ENCODE data around the gene KRT32.
"Not testable (repeated sequence)": the region's sequence is repeated elsewhere in the genome, so short reads cannot be mapped to it uniquely, and the experiment has no call there.

KRT32 gene

DNA sequence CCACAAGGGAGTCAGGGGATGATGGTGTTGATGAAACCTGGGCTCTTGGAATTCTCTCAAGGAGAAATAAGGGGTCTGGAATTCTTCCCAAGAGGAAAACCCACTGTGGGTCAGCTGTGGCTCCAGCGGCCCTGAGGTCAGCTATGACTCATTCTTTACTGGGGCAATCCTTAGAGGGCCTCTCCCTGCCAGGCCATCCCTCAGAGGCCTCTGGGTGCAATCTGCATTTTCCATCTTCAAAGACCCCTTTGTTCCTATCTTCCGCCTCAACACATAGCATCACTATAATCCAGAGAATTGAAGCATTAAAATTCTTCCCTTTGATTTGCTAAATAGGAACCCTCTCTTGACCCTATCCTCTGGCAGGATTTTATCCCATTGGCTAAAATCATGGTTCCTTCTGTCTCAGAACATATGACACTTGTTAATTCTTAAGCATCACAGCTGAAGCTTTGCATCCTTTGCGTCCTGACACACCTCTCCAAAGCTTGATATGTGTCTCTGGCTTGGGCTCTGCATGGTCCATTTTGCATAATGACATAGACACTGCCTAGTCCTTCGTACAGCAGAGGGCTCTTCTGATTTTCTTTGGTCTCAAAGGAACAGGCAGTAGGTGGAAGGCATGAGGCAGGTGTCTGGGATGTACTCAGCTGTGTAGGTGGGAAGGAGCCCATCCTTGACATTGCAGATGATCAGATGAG, 38.4 kb downstream of the KRT32 start:
- no peak for DNase-seq (ENCODE audit: low spot score)

DNA sequence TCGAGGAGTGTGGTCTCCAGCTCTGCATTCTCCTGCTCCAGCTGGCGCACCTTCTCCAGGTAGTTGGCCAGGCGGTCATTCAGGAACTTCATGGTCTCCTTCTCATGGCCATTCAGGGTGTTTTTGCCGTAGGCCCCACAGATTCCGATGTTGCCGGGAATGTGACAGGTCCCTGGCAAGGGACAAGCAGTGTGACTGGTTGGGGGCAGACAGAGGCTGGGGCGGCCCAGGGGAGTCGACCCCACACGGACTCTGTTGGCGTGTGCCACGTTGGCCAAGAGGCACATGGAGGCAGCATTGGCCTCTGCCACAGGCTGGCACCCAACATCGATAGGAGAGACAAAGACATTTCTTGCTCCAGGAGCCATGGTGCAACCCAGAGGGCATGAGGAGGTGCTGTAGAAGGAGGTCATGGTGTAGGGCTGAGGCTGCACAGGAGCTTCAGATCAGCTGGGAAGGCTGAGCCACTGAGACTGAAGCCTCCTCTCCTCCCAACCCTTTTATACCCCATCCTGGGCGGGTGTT, 43.0 kb downstream of the KRT32 start, which contains the start of gene KRT37:
KRT37 (minus strand) TSS at position 475 of the 525 bp plus-strand sequence; CDS start at position 413, 62 bp downstream.
- no peak for DNase-seq (ENCODE audit: low spot score)

DNA sequence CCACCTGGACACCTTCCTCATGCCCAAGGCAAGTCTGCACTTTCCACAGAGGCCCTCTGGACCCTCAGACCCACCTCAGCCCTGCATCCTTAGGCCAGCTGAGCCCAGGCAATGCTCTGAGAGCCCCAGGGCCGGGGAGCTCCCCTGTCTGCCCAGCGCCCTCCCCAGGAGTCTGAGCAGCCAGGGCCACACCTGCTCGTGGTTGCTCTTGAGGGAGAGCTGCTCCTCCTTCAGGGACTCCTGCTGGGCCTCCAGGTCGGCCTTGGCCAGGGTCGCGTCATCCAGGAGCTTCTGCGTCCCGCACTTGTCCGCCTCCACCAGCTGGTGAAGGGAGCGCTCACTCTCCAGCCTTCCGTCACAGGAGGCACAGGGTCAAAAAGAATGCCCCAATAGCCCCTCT, 44.6 kb downstream of the KRT32 start:
- DNase-seq (ENCODE audit: low spot score): not testable (repeated sequence)

DNA sequence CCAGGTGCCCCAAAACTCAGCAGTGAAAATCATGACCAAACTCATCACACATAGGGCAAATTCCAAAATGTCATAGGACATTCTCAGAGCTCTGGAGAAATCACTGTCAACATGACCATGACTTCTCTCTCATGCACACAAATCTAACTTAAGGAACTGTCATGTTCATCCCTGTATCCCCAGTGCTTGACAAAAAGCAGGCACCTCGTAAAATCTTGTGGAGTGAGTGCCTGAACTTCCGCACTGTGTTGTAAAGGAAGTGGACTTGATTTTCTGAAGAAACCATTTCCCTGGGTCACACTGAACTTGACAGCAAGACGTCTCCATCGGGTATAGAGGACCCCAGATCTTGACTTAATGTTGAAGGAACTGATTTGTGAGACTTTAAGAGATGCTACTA, 45.6 kb downstream of the KRT32 start:
- no peak for DNase-seq (ENCODE audit: low spot score)

DNA sequence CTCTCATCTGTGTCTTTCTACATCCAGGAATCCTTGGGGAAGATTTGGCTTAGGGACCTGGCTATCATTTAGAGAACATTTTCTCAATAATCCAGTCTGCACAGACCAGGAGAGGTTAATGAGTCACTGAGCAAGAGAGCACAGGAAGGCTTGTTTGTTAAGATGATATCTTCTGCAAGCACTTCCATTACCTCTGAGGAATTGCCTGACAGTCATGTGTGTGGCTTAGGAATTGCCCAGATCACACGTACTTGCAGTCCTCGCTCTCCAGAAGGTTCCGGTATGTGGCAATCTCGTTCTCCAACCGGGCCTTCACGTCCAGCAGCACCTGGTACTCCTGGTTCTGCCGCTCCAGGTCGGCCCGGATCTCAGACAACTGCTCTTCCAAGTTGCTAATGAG, 46.1 kb downstream of the KRT32 start:
- no peak for DNase-seq (ENCODE audit: low spot score)

DNA sequence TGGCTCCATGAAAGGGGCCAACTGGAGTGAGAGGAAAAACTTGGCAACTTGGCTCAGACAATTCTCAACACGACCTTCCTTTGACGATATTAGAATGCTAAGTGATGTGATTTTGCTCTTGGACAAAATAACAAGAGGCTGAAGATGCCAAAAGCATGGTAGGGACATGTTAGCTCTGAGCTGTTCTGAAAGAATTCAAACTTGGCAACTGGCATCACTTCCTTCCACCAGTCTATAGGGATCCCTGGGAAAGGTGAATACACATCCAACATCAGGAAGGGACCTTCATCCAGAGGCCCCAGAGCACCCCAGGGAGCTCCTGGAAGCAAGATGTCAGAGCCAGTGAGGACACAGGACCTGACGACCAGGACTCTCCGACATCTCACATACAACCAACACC, 47.1 kb downstream of the KRT32 start:
- no peak for DNase-seq (ENCODE audit: low spot score)

DNA sequence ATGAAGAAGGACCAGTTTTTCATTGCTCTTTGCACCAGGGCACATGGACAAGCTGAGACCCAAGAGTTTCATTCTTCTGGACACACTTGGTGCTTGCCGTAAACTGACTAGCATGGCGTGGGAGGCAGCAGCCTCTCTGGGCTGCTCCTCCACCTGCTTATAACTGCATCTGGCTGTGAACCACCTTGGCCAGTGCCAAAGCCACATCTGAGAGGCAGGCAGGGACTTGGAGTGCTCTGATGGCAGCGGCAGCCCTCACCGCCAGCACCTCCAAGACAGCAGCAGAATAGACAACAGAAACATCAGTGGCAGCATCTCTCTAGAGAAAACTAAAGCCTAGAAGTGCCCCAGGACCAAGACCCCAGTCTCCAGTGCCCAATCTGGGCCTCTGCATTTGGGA, 47.5 kb downstream of the KRT32 start:
- no peak for DNase-seq (ENCODE audit: low spot score)

DNA sequence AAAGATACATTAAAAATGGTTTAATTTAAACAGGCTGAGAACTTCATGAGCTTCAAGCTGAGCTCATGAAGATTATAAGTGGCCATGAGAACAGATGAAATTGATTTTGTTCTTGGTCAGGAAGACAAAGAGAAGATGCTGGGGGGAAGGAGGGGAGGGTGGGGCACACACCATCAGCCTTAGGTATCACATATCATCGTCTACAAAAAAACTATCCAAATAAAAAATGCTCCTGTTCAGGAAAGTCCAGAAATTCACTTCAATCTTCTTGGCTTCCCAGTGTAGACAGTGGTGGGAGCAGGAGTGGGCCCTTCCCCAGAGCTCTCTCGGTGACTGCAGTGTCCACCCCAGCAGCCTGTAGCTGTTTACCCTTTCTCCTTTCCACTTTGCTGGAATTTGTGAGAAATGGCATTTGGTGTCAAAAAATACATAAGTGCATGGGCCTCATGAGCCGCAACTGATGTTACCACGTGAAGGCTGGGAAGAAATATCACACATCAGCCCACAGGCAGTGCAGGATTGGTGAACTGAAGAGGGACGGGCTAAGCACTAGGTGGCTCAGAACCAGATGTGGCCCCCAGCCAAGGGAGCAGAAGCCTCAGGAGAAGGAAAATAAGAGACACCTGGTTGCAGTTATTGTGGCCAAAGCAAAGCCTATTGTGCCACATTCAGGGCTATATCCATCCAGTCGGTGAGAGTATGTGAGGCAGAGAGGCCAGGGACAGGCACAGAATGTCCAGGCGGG, 48.9 kb downstream of the KRT32 start:
- no peak for DNase-seq (ENCODE audit: low spot score)

DNA sequence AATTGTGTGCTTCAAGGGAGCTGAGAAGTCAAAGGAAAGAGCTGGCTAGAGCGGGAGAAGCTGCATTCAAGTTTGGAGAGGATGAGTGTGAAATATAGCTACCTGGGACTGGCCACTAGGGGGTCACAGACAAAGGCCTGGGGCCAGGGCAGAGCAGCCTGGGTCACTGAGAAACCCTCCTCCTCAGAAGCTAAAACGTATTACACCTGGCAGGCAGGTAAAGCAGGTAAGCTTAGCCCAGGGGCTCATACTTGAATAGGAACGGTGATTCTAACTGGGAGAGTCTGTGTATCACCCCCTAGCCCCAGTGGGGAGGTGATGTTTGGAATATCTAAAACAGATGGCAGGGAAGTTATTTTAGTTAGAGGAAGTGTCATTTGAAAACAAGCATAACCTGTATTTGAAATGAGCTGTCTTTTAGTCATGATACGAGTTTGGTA, 49.6 kb downstream of the KRT32 start:
- DNase-seq (ENCODE audit: low spot score): no peak

DNA sequence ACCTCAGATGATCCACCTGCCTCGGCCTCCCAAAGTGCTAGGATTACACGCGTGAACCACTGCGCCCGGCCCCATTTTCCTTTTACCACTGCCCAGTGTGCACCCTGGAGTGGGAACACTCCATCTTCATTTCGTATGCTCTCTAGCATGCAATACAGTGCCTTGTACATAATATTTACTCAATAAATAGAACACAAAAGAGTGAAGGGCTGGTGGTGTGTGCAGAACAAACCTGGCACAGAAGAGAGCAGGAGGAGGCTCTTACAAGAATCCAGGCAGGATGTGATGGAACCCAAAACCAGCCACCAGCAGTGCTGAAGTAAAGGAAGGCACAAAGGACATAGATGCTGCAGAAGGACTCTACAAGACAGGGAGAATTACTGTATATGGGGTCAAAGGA, 50.1 kb downstream of the KRT32 start:
- no peak for DNase-seq (ENCODE audit: low spot score)

DNA sequence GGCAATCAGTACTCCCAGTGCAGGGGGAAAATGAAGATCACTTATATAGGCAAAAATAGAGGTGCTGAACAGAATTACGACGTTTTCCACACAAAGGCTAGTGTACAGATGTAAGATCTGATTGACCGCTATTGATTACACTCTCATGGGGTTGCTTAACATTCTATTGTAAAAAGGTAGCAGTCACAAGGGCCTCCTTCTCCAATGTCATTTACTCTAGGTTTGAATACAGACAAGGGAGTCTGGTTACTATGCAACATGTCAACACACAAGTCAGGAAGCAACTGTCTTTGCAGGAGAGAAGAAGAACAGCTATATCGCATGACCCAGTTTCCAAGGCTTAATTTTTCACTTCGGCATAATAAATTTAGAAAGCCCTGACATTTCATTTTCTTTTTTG, 50.7 kb downstream of the KRT32 start:
- no peak for DNase-seq (ENCODE audit: low spot score)

DNA sequence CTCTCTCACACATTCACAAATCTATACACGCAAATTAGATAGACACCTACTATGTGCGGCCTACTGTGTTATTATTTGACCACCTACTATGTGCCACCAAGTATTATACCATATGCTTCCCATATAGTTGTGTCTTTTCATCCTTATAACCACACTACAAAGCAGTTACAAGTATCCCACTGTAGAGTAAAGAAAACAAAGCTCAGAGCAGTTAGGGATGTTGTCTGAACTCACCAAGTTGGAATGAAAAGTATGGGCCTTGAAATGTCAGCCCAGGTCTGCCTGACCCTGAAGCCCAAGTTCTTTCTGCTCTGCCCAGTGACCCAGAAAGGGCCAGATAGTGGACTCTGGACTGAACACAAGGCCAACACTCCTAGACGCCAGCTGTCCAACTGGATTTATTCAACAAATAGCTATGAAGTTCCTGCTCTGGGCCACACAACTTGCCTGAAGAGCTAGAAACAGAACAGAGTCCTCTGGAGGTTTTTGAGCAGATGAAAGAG, 51.3 kb downstream of the KRT32 start:
- no peak for DNase-seq (ENCODE audit: low spot score)

DNA sequence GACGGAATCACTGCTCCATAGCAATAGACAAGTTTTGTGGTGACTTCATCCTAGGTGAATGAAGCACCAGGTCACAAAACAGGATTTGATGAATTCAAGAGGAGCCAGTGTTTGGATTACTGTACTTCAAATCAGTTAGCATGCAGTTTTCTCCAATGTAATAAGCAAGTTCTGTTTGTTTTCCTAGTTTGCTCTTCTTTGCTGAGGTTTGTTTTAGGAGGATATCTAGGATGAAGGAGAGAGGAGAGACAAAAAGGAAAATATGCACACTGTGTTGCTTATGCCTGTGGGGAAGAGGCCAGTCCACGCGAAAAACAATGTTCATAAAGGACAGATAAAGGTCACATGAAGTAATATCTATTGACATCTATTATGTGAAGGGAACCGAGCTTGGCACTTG, 51.8 kb downstream of the KRT32 start:
- no peak for DNase-seq (ENCODE audit: low spot score)

DNA sequence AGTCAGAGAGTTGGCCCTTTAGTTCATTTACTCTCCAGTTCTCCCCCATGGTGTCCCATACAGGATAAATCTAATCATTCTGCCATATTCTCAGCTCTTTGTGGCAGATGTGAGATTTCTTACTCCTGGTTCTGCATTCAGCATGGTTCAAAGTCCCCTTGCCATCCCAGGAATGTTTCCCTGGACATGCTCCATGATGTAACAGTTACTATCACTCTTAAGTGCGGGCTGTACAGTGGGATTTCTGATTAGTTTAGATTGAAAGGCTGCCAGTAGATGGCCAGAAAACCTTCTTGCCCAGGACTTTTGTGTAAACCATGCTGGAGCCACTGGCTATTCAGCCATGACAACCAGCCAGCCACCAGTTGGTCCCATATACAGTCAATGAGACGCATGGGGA, 53.2 kb downstream of the KRT32 start:
- no peak for DNase-seq (ENCODE audit: low spot score)

DNA sequence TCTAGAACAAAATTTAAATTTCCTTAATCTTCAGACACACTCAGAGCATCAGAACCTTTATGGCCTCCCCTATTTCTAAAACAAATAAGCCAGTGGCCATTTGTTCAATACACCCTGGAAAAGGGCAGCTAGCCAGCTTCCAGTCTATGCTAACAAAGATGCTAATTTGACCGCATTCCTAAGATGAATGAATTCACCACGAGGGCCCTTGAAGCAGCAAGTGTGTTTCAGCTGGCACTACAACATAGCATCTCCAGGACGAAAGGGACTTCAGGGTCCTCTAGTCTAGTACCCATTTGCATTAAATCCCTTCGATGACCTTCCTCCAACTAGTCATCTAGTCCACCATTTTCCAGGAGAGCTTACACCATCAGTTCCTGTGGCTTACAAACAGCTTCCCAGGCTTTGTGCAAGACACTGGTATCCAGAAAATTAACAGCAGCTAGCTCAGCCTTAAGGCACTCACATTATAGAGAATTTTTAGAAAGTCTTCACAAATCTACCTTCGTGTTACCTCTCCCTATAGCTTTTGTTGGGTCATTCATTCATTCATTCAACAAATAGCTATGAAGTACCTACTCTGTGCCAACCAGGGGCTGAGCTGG, 53.7 kb downstream of the KRT32 start:
- no peak for DNase-seq (ENCODE audit: low spot score)

DNA sequence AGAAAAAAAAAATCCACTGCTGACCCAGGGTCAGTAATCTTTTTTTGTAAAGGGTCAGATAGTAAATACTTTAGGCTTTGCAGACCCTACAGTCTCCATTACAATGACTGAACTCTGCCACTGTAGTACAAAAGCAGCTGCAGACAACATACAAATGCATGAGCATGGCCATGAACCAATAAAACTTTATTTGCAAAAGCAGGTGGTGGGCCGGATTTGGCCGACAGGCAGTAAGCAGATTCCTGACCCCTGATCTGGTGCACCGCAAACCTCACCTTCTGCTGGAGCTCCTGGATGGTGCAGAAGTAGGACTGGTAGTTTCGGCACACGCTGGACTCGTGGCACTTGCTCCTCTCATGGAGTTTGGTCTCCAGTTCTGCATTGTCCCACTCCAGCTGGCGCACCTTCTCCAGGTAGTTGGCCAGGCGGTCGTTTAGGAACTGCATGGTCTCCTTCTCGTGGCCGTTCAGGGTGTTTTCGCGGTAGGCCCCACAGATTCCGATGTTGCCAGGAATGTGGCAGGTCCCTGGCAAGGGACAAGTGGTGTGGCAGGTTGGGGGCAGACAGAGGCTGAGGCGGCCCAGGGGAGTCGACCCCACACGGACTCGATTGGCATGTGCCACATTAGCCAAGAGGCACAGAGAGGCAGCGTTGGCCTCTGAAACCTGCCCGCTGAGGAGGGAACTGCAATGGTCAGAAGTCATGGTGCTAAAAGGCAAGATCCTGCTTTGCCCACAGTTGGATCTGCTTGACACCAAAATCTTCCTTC, 55.9 kb downstream of the KRT32 start:
- DNase-seq (ENCODE audit: low spot score): no peak

Measured in hematopoietic multipotent progenitor cell treated with erythropoietin and hydrocortisone succinate and interleukin-3 and kit ligand, for 17 days (in vitro differentiated cells).